Measurements from ENCODE around the gene FBLN7. TPM values are rescaled to one million over a fixed set of nuclear protein-coding genes. Genes with fewer than 3 reads are reported as not detected.

Gene FBLN7
- total and polyA plus RNA-seq, 4 donors, result 0.77 to 7.0 (median 1.9) TPM

- peaks cover 0 to 2% (median 0%) of the 10 kb centered on the region in 4 donors for H3K9me3 ChIP-seq (ENCODE audit: control insufficient read depth in 4 of 4, insufficient read depth in 3 of 4, low read length in 3 of 4)
- no peak overlapping the region for H3K27ac ChIP-seq (ENCODE audit: low read depth in 1 of 2, low read length in 1 of 2)
- H3K4me3 ChIP-seq, result no peak overlapping the region
- peaks cover 0 to 4% (median 0%) of the 10 kb centered on the region in 5 donors for H3K4me1 ChIP-seq (ENCODE audit: control insufficient read depth in 5 of 5, insufficient read depth in 5 of 5, low read length in 5 of 5)
- WGBS, 2 donors, result 81 to 90% methylated on average over 7 of the region's 7 CpGs
- ATAC-seq (ENCODE audit: insufficient read depth, low FRiP score) (no peak), DNase-seq (no peak)
- H3K9ac ChIP-seq (ENCODE audit: insufficient read depth in 1 of 2, low read length in 2 of 2), result no peak overlapping the region
- H3K27me3 ChIP-seq (ENCODE audit: control insufficient read depth in 3 of 3, insufficient read depth in 3 of 3, low read length in 2 of 3), result no peaks in the 10 kb centered on the region
- TF ChIP-seq, protein P1, sequence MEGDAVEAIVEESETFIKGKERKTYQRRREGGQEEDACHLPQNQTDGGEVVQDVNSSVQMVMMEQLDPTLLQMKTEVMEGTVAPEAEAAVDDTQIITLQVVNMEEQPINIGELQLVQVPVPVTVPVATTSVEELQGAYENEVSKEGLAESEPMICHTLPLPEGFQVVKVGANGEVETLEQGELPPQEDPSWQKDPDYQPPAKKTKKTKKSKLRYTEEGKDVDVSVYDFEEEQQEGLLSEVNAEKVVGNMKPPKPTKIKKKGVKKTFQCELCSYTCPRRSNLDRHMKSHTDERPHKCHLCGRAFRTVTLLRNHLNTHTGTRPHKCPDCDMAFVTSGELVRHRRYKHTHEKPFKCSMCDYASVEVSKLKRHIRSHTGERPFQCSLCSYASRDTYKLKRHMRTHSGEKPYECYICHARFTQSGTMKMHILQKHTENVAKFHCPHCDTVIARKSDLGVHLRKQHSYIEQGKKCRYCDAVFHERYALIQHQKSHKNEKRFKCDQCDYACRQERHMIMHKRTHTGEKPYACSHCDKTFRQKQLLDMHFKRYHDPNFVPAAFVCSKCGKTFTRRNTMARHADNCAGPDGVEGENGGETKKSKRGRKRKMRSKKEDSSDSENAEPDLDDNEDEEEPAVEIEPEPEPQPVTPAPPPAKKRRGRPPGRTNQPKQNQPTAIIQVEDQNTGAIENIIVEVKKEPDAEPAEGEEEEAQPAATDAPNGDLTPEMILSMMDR (IDR thresholded peaks at IDR 0.05; ENCODE audit: control extremely low read depth, extremely low read depth), result no peak
- peaks cover 0 to 3% (median 0%) of the 10 kb centered on the region in 4 donors for H3K36me3 ChIP-seq (ENCODE audit: control insufficient read depth in 4 of 4, insufficient read depth in 4 of 4, low read length in 4 of 4)
These were observed 11.8 kb downstream of the FBLN7 start for GRCh38 chr2:112149866-112150435.

DNA sequence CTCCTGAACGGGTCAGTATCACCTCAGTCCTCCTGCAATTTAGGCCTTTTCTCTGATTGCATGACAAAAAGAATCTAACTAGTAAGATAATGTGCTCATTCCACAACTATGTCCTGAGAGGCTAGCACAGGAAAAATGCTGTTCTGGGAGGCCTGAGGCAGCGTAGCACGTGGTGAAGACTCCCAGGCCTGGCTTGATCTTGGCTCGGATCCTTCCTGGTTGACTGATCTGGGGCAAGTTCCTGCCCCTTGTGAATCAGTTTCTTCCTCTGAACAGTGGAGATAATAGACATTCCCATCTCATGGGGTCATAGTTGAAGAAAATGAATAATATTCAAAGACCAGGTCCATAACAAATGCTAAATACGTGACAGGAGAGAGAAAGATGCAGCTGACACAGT is 12.3 kb downstream of the FBLN7 start:
- DNase-seq, result no peak
- Histone ChIP-seq H3K4me3 (no peak overlapping the region), H3K9ac (ENCODE audit: insufficient read depth in 1 of 2, low read length in 2 of 2) (no peak overlapping the region), H3K36me3 (ENCODE audit: control insufficient read depth in 4 of 4, insufficient read depth in 4 of 4, low read length in 4 of 4) (peaks cover 0 to 3% (median 0%) of the 10 kb centered on the region in 4 donors), H3K9me3 (ENCODE audit: control insufficient read depth in 4 of 4, insufficient read depth in 3 of 4, low read length in 3 of 4) (peaks cover 0 to 2% (median 0%) of the 10 kb centered on the region in 4 donors), H3K4me1 (ENCODE audit: control insufficient read depth in 5 of 5, insufficient read depth in 5 of 5, low read length in 5 of 5) (peaks cover 0 to 6% (median 0%) of the 10 kb centered on the region in 5 donors), H3K27me3 (ENCODE audit: control insufficient read depth in 3 of 3, insufficient read depth in 3 of 3, low read length in 2 of 3) (no peaks in the 10 kb centered on the region), H3K27ac (ENCODE audit: low read depth in 1 of 2, low read length in 1 of 2) (no peak overlapping the region)
- TF ChIP-seq, protein P1 (IDR thresholded peaks at IDR 0.05; ENCODE audit: control extremely low read depth, extremely low read depth), result no peak
- WGBS, 2 donors, result 74 to 90% methylated on average over 5 of the region's 5 CpGs
- no peak for ATAC-seq (ENCODE audit: insufficient read depth, low FRiP score)

- WGBS, 2 donors, result 80 to 88% methylated on average over 11 of the region's 11 CpGs
- no peak for DNase-seq
- no peak overlapping the region for H3K27ac ChIP-seq (ENCODE audit: low read depth in 1 of 2, low read length in 1 of 2)
These were observed 12.7 kb downstream of the FBLN7 start for GRCh38 chr2:112150851-112151250.

More at GRCh38 chr2:112150851-112151250, 12.7 kb downstream of the FBLN7 start:
- Histone ChIP-seq H3K9me3 (ENCODE audit: control insufficient read depth in 4 of 4, insufficient read depth in 3 of 4, low read length in 3 of 4) (peaks cover 0 to 2% (median 0%) of the 10 kb centered on the region in 4 donors), H3K27me3 (ENCODE audit: control insufficient read depth in 3 of 3, insufficient read depth in 3 of 3, low read length in 2 of 3) (no peaks in the 10 kb centered on the region), H3K9ac (ENCODE audit: insufficient read depth in 1 of 2, low read length in 2 of 2) (no peak overlapping the region), H3K36me3 (ENCODE audit: control insufficient read depth in 4 of 4, insufficient read depth in 4 of 4, low read length in 4 of 4) (peaks cover 0 to 3% (median 0%) of the 10 kb centered on the region in 4 donors), H3K4me3 (no peak overlapping the region), H3K4me1 (ENCODE audit: control insufficient read depth in 5 of 5, insufficient read depth in 5 of 5, low read length in 5 of 5) (peaks cover 0 to 8% (median 0%) of the 10 kb centered on the region in 5 donors)
- TF ChIP-seq, protein P1 (IDR thresholded peaks at IDR 0.05; ENCODE audit: control extremely low read depth, extremely low read depth), result no peak
- ATAC-seq (ENCODE audit: insufficient read depth, low FRiP score), result no peak
